GM18870 (cell line): Measurements from ENCODE around the gene NAIF1.
"Not testable (repeated sequence)": the region's sequence is repeated elsewhere in the genome, so short reads cannot be mapped to it uniquely, and the experiment has no call there.

Experiments
- ATAC-seq: cut with Tn5 transposase; IDR thresholded peaks from one replicate; pipeline ENCODE4 v1.9.1; 2021; ENCODE audit warnings: moderate library complexity; ENCODE audit not compliant: unreplicated experiment

The NAIF1 gene

GRCh38 chr9:128062279-128062678, 4.8 kb downstream of the NAIF1 start:
- ATAC-seq = no peak

GRCh38 chr9:128061275-128061960, 5.7 kb downstream of the NAIF1 start:
- ATAC-seq = no peak

GRCh38 chr9:128059365-128059983, 7.6 kb downstream of the NAIF1 start:
- no peak for ATAC-seq

GRCh38 chr9:128057724-128058409, 9.3 kb downstream of the NAIF1 start:
- ATAC-seq = no peak

- ATAC-seq = no peak
Measured at GRCh38 chr9:128056887-128057723, 10.0 kb downstream of the NAIF1 start.

GRCh38 chr9:128056086-128056485, 11.0 kb downstream of the NAIF1 start:
- ATAC-seq = no peak

GRCh38 chr9:128055344-128056040, 11.6 kb downstream of the NAIF1 start:
- ATAC-seq = no peak

GRCh38 chr9:128054087-128054486, 13.0 kb downstream of the NAIF1 start:
- no peak for ATAC-seq

- ATAC-seq = no peak
Measured at GRCh38 chr9:128053560-128053959, 13.6 kb downstream of the NAIF1 start.

GRCh38 chr9:128051932-128052709, 15.0 kb downstream of the NAIF1 start:
- no peak for ATAC-seq

- ATAC-seq = no peak
Measured at GRCh38 chr9:128049843-128050242, 17.3 kb downstream of the NAIF1 start.

- ATAC-seq = no peak
Measured at GRCh38 chr9:128048663-128049062, 18.5 kb downstream of the NAIF1 start.

GRCh38 chr9:128047231-128047630, 19.9 kb downstream of the NAIF1 start:
- ATAC-seq = no peak

GRCh38 chr9:128045831-128046230, 21.3 kb downstream of the NAIF1 start:
- ATAC-seq = no peak

GRCh38 chr9:128045409-128045808, 21.7 kb downstream of the NAIF1 start:
- not testable (repeated sequence) for ATAC-seq

- no peak for ATAC-seq
Measured at GRCh38 chr9:128043467-128043868, 23.7 kb downstream of the NAIF1 start.

GRCh38 chr9:128042043-128042442, 25.1 kb downstream of the NAIF1 start:
- no peak for ATAC-seq

- ATAC-seq = not testable (repeated sequence)
Measured at GRCh38 chr9:128040783-128041182, 26.3 kb downstream of the NAIF1 start.

- ATAC-seq = not testable (repeated sequence)
Measured at GRCh38 chr9:128036522-128036921, 30.6 kb downstream of the NAIF1 start.
